Measurements from ENCODE around the gene MGAT5.

The MGAT5 gene

GRCh38 chr2:134402410-134402809, 148.5 kb downstream of the MGAT5 start:
- DNase-seq, result no peak

DNA sequence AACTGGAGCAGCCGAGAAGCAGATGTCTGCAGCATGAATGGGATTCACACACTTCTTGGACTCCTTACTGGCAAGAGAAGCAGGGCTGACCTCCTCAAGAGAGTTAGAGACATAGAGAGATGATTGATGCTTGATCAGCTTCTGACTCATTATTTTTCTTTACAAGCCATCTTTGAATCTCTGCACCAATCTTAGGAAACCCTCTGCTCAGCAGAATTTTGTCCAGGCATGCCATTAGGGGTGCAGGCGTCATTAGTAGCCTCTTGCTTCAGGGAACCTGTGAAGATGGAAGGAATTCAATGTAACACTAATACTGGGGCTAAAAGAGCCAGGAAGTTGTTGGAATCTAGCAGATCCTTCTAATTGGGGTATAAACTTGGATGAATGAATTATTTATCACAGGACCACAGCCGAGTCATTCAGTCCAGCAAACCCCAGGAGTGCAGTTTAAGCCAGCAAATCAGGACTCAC, 151.8 kb downstream of the MGAT5 start:
- no peak for DNase-seq

GRCh38 chr2:134406311-134406710, 152.4 kb downstream of the MGAT5 start:
- no peak for DNase-seq

GRCh38 chr2:134406736-134407135, 152.9 kb downstream of the MGAT5 start:
- no peak for DNase-seq

DNA sequence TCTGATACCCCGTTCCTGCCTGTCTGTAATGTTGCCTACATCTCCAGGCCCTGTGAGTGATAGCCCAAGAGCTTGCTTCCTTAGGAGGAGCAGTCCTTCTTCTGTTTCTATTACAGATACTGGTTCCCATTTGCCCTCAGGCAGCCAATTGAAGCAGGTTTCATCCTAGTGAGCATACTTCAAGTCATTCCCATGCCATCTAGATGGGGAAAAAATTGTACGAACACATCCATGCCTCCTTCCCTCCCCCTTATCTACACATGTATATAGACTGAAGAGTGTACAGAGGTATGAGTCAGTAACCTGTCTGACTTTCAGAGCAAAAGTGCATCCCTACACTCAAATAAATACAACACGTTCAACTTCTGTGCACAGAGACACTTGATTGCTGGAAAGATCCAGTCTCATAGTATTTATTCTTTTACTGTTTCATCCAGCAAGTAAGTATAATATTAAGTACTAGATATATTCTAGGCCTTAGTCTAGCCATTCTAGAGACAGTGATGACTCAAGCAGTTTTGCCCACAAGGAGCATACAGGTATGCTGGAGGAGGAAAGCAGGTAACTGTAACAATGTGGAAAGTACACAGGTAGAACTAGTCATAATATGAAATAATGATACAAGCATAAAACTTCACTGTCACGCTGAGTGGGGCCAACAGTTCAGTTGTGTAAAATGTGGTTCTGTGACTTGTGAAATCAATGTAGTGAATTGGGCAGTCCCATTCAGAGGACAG, 153.4 kb downstream of the MGAT5 start:
- DNase-seq, result no peak

GRCh38 chr2:134408386-134408785, 154.5 kb downstream of the MGAT5 start:
- no peak for DNase-seq

DNA sequence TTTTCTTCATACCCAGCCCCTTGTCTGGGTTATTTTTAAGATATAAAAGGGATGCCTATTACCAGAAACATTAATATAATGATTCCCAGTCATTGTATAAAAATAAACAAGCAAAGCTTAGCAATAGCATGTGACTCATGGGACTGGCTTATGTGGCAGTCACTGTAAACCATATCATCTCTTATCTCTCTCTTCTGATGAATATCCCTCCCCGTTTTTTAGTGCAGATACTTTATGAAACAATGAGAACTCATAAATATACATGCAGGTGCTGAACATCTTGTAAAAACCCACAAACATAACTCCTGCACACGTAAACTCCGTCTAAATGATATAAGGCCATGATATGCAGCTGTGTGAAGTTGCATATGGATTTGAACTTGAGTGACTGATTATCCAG, 154.9 kb downstream of the MGAT5 start:
- no peak for DNase-seq

GRCh38 chr2:134410006-134410405, 156.1 kb downstream of the MGAT5 start:
- DNase-seq, result peak; percentile 4

DNA sequence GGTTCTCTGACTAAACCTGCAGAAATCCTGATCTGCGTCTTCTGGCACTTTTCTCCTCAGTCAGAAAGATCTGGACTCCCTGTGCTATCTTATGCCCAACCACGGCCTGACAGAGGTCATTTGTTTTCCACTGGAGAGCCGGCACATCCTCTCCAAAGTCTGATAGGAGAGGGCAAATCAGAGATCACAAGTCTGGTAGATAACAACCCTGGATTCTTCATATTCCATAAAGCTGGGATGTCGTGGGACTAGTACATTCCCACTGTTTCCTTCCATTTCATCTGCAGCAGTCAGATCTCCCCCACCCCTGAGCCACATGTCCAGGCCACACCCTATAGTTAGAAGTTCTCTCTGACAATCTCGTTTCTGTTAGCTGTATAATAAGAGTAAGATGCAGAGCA, 157.0 kb downstream of the MGAT5 start:
- DNase-seq, result no peak

- DNase-seq, result no peak
Observed at GRCh38 chr2:134411279-134411827, 157.5 kb downstream of the MGAT5 start.

GRCh38 chr2:134411828-134412638, 158.2 kb downstream of the MGAT5 start:
- peak; percentile 78 for DNase-seq

DNA sequence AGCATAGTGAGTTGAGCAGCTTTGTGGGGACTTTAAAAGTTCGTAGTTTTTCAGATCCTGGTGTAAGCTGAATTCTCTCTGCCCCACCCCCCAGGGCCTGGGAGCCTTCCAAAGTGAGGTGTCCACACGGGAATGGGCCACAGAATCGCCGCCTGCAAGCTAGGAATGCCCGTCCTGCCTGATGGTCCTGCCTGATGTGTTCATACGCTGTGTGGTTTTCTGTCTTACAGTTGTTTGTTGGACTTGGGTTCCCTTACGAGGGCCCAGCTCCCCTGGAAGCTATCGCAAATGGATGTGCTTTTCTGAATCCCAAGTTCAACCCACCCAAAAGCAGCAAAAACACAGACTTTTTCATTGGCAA, 158.7 kb downstream of the MGAT5 start:
- no peak for DNase-seq

GRCh38 chr2:134413430-134413829, 159.6 kb downstream of the MGAT5 start:
- DNase-seq, result no peak

- no peak for DNase-seq
Observed at GRCh38 chr2:134413912-134414311, 160.0 kb downstream of the MGAT5 start.

- no peak for DNase-seq
Observed at GRCh38 chr2:134416018-134416417, 162.1 kb downstream of the MGAT5 start.

DNA sequence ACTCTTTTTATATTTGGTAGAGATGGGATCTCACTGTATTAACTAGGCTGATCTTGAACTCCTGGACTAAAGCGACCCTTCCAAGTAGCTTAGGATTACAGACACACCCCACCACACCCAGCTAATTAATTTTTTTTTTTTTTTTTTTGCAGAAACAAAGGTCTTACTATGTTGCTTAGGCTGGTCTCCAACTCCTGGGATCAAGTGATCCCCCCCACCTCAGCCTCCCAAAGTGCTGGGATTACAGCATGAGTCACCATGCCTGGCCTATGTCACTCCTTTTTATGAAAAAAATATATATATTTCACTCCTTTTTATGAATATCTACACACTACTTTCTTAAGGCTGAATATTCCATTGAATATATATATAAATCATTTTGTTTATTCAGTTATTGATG, 162.8 kb downstream of the MGAT5 start:
- no peak for DNase-seq

DNA sequence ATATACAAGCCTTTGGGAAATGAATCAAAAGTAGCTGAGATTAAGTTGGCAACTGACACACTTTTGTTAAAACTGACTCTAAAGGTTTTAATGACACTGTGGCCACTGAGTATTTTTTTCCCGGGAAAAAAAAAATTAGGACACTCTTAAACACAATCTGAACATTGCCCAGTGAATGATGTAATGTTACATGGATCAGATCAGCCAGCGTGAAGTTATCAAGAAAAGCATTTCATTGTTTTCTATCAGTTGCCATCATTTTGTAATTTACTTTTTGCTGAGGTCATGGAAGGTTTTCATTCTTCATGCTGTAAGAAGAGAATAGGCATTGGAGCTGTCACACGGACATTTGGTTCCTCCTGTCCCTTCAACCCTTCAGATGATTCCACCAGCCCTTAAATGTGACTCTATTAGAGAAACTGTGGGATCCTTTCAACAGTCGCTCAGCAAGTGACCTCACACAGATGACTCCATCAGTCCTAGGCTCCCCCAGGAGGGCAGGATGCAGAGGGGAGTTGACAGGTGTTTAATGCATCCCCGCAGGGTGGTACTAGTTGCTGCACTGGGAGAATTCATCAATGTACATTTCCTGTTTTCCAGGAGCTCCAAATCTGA, 164.2 kb downstream of the MGAT5 start:
- DNase-seq, result no peak

- no peak for DNase-seq
Observed at GRCh38 chr2:134420259-134420658, 166.4 kb downstream of the MGAT5 start.

- no peak for DNase-seq
Observed at GRCh38 chr2:134420920-134421319, 167.0 kb downstream of the MGAT5 start.

GRCh38 chr2:134421556-134422328, 167.9 kb downstream of the MGAT5 start:
- DNase-seq, result no peak

DNA sequence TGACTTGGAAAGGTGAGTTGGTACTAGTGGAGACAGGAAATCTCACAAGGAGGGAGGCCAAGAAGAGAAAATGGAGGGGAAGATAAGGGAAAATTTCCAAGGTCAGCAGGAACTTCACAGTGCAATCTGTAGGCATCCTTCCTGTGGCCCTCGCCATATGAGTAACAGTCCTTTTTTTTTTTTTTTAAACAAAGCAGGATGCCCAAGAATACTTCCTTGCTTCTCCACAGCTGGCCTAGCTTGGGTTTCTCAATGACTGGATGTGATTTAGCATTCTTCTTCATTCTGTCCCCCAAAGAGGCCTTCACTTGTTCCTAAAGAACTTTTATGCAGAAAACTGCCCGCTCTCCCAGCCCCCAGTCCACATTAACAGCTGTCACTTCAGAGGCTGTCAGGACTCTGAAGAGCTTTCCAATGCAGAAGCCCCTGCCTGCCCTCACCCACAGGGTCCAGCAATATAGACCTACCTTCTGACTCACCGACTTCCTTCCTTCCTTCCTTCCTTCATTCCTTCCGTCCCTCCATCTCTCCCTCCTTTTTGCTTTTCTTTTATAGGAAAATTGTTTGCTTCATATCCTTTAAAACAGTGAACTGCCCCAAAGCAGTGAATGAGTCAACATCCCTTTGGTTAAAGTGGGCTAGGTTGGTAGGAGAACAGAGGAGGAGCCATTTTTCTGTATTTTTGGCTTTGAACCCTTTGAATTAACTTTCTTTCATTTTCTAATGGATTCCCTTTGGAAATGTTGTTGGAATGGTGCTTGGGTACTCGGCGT, 172.0 kb downstream of the MGAT5 start:
- no peak for DNase-seq

DNA sequence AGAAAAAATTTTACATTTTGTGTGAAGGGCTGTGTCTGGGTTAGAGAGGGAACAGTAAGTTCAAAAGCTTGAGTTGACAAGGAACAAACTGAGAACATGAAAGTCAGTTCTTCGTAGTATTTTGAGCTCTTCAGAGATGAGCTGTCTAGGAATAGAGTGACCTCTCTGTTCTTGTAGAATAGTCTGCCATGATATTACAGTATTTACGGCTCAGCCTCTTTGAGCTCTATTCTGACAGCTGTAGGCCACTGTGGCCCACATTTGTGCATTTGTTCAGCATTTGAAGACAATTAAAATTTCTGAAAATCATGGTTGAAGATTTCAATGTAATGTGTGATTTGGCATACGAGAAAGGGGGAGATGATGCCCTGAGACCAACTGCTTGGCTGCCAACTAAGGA, 172.8 kb downstream of the MGAT5 start:
- no peak for DNase-seq
